Keratinocyte (primary cell): ENCODE measurements around the gene SLC49A4.

ENCODE experiments used
- EZH2 ChIP-seq: IDR thresholded peaks from one replicate; pipeline ENCODE4 v1.6.1; 2012; ENCODE audit warnings: inconsistent platforms, mild to moderate bottlenecking, low read length, moderate library complexity
- TF ChIP-seq, protein P1 (sequence below), 3 experiments: IDR thresholded peaks in 1 of 3; conservative IDR thresholded peaks in 1 of 3; optimal IDR thresholded peaks in 1 of 3; 2 replicates in 2 of 3; 3 replicates in 1 of 3; pipeline versions ENCODE3 to v1.5.1; 2011; ENCODE audit warnings: low read length in 3 of 3, mild to moderate bottlenecking in 3 of 3, moderate library complexity in 2 of 3, control low read depth in 1 of 3, inconsistent platforms in 1 of 3; ENCODE audit not compliant: insufficient read depth in 2 of 3; ENCODE audit errors: extremely low read depth in 1 of 3

DNA sequence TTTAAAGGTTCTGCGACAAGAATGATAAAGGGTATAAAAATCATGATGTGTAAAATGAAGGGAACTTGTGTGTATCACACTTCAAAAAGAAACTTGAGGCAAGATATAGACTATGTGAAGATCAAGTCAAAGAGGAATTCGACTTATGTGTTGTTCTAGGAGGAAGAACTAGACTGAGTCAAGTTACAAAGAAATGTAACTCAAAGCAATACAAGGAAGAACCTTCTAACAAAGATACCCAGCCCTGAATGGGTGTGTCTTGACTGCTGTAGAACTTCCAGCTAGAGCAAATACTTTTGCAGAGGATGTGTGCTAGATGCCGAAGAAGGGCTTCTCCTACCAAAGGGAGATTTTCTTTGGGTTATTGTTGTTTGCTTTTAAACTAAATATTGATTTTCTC lies 2.4 kb downstream of the SLC49A4 start:
- TF ChIP-seq, protein P1, sequence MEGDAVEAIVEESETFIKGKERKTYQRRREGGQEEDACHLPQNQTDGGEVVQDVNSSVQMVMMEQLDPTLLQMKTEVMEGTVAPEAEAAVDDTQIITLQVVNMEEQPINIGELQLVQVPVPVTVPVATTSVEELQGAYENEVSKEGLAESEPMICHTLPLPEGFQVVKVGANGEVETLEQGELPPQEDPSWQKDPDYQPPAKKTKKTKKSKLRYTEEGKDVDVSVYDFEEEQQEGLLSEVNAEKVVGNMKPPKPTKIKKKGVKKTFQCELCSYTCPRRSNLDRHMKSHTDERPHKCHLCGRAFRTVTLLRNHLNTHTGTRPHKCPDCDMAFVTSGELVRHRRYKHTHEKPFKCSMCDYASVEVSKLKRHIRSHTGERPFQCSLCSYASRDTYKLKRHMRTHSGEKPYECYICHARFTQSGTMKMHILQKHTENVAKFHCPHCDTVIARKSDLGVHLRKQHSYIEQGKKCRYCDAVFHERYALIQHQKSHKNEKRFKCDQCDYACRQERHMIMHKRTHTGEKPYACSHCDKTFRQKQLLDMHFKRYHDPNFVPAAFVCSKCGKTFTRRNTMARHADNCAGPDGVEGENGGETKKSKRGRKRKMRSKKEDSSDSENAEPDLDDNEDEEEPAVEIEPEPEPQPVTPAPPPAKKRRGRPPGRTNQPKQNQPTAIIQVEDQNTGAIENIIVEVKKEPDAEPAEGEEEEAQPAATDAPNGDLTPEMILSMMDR (optimal IDR thresholded peaks at IDR 0.05 in 1 of 3, IDR thresholded peaks at IDR 0.05 in 1 of 3, conservative IDR thresholded peaks at IDR 0.05 in 1 of 3; ENCODE audit: extremely low read depth in 1 of 3, insufficient read depth in 2 of 3, low read length in 3 of 3), result no peak
- TF ChIP-seq EZH2, result no peak
